Fibroblast of mammary gland (primary cell): ENCODE results near the gene GATD1.
A peak's percentile ranks its signal among the peaks of the same experiment; 100 is the strongest.

Experiments
- DNase-seq: peaks from one replicate; pipeline ENCODE4 v3.0.0-alpha.2; 2010; ENCODE audit warnings: low read depth
- H3K4me3 ChIP-seq: 2 replicates; pipeline ENCODE4 v1.5.1; 2011; ENCODE audit warnings: low read depth, mild to moderate bottlenecking, low read length, moderate library complexity; ENCODE audit not compliant: control insufficient read depth
- CTCF ChIP-seq: conservative IDR thresholded peaks from 2 replicates; pipeline ENCODE4 v1.5.1; 2011; ENCODE audit warnings: low read depth, low read length, inconsistent platforms; ENCODE audit not compliant: control insufficient read depth, insufficient read depth

GATD1 gene

GRCh38 chr11:789943-790342, 12.7 kb upstream of the GATD1 start, which contains the start of gene CEND1:
Gene CEND1 (minus strand): TSS chr11:790090. CDS start chr11:788576, 1,514 bp downstream.
- peak; percentile 48 for DNase-seq
- TF ChIP-seq CTCF, result no peak
- peak within 1 kb of the TSS; percentile 21 for H3K4me3 ChIP-seq

DNA sequence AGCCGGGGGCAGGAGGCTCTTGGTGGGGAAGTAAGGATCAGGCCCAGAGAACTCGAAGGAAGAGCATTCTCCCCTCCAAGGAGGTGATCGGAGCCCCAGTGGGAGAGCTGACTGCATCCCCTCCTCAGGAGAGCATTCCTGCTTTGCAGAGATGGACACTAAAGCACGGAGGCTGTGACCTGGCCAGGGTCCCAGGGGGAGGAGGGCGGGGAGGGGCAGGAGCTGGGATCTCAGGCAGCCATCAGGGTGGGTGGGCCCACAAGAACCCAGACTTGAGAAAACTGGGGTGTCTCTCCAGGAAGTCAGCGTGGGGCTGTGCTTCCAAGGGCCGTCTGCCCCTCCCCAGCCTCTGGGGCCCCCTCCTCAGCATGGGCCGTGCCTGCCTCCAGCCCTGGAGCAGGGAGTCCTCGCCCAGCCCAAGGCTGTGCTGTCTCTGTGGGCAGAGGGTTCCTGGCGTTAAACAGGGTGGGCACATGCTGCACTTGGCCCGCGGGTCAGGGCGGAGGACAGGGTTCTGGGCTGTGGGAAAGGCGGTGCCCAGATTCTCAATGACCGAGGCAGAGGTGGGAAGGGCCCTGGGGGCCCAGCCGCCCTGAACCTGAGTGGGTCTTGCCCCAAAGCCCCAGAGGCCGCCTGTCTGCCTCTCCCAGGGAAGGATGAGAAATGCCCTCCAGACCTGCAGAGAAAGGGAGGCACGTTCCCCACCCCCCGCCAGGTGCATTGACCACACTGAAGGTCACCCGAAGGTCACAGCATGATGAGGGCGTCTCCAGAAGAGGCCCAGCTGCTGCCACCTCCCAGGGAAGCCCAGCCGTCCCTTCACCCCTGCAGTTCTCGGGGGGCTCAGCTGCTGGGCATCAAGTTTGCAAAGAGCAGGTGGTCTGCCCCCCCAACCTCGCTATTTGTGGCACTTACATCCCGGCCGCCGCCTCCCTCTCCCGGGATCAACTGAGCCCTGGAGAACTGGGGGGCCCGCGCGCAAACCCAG, 12.0 kb upstream of the GATD1 start:
- DNase-seq, result no peak
- peak overlapping the region; percentile 21 for H3K4me3 ChIP-seq
- no peak for TF ChIP-seq CTCF

- DNase-seq, result no peak
- H3K4me3 ChIP-seq, result no peak overlapping the region
- no peak for TF ChIP-seq CTCF
Measured at GRCh38 chr11:788009-788640, 10.8 kb upstream of the GATD1 start.

GRCh38 chr11:787084-787675, 9.9 kb upstream of the GATD1 start:
- DNase-seq, result no peak
- H3K4me3 ChIP-seq, result no peak overlapping the region
- no peak for TF ChIP-seq CTCF

GRCh38 chr11:786235-787083, 9.2 kb upstream of the GATD1 start:
- no peak for TF ChIP-seq CTCF
- H3K4me3 ChIP-seq, result no peak overlapping the region
- no peak for DNase-seq

DNA sequence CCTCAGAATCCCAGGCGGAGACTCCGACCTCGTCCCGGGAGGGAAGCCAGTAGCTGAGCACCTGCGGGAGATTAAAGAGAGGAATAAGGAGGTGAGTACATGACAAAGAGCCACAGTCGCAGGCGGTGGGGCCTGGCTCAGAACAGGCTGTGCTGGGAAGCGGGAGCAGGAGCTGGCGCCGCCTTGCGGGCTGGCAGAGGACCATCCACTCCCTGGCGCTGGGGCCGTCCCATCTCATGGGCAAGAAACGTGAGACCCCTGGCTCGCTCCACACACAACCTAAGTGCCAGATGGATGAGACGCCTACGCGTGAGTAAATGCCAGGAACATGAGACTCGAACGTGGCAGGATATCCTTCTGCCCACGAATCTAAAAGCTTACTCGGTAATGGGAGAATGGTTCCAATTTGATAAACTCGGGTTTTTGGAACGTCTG, 6.3 kb upstream of the GATD1 start:
- no peak overlapping the region for H3K4me3 ChIP-seq
- DNase-seq, result peak; percentile 94

More for the DNA sequence above, 6.3 kb upstream of the GATD1 start:
- TF ChIP-seq CTCF, result peak; percentile 80
